Uterus (tissue), 2 donors: ENCODE data around the gene DPH1.

ENCODE experiments used
- POLR2A ChIP-seq, 2 donors: fragments of 450-650 bp; IDR thresholded peaks; one replicate each; pipeline ENCODE4 v1.6.1; 2016; ENCODE audit warnings: antibody characterized with exemption in 2 of 2, mild to moderate bottlenecking in 1 of 2, moderate library complexity in 1 of 2
- TF ChIP-seq, protein P1 (sequence below), 4 experiments: fragments of 200-600 bp in 2 of 4; fragments of 450-650 bp in 2 of 4; sonication (generic) in 2 of 4; IDR thresholded peaks; one replicate each; pipeline ENCODE4 v1.5.1; 2016 to 2019; ENCODE audit warnings: antibody characterized with exemption in 4 of 4, mild to moderate bottlenecking in 2 of 4, moderate library complexity in 1 of 4

DNA sequence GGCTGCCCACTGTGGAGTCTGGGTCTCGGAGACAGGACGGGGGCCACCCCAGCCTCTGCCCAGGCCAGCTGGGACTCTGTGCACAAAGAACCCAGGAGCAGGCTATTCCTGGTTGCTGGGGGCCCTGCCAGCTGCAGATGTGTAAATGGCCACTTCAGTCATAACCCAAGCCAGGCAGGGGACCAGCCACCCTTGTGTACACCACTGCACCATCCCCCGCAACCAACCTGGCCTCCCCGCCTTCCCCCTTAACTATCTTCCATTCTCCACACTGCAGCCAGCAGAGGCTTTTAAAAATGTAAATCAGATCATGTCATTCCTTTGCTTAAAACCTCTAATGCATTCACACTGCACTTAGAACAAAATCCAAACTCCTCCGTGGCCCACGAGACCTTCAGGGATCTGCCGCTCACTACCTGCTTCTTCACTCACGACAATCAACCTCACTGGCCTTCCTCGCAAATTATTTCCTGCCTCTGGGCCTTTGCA is 33.1 kb upstream of the DPH1 start:
- TF ChIP-seq, protein P1, sequence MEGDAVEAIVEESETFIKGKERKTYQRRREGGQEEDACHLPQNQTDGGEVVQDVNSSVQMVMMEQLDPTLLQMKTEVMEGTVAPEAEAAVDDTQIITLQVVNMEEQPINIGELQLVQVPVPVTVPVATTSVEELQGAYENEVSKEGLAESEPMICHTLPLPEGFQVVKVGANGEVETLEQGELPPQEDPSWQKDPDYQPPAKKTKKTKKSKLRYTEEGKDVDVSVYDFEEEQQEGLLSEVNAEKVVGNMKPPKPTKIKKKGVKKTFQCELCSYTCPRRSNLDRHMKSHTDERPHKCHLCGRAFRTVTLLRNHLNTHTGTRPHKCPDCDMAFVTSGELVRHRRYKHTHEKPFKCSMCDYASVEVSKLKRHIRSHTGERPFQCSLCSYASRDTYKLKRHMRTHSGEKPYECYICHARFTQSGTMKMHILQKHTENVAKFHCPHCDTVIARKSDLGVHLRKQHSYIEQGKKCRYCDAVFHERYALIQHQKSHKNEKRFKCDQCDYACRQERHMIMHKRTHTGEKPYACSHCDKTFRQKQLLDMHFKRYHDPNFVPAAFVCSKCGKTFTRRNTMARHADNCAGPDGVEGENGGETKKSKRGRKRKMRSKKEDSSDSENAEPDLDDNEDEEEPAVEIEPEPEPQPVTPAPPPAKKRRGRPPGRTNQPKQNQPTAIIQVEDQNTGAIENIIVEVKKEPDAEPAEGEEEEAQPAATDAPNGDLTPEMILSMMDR (IDR thresholded peaks at IDR 0.05) = no peak
- no peak for TF ChIP-seq POLR2A (IDR thresholded peaks at IDR 0.05)
